Prostate gland (tissue), 2 donors: ENCODE results near the gene CC2D2B.

Experiments
- POLR2A ChIP-seq: fragments of 450-650 bp; IDR thresholded peaks from one replicate; pipeline ENCODE4 v1.6.1; 2016; ENCODE audit warnings: antibody characterized with exemption, mild to moderate bottlenecking
- POLR2AphosphoS5 ChIP-seq: sonication (generic); formaldehyde crosslinking; IDR thresholded peaks from one replicate; pipeline ENCODE4 v1.6.1; 2017; ENCODE audit warnings: antibody characterized with exemption
- TF ChIP-seq, protein P1 (sequence below), 4 experiments: fragments of 200-600 bp in 2 of 4; fragments of 450-650 bp in 2 of 4; sonication (generic) in 2 of 4; IDR thresholded peaks; 1 replicate in 3 of 4; 2 replicates in 1 of 4; pipeline ENCODE4 v1.5.1; 2016 to 2019; ENCODE audit warnings: antibody characterized with exemption in 4 of 4, mild to moderate bottlenecking in 2 of 4, moderate library complexity in 2 of 4

DNA sequence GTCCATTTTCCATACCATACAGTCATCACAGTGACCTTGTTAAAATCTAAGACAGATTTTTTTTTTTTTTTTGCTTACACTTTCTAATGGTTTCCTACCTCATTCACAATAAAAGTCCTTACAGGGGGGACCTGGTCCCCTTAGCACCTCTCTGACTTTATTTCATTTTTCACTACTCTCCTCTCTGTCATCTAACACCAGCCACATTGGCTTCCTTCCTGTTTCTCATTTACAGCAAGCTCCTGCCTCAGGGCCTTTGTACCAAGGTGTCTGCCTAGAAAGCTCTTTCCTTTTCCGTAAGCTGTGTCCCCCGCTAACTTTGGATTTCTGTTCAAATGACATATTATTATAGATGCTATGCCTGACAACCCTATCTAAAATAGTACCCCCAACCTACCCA, 27.7 kb downstream of the CC2D2B start:
- TF ChIP-seq POLR2A (no peak), POLR2AphosphoS5 (no peak)
- TF ChIP-seq, protein P1, sequence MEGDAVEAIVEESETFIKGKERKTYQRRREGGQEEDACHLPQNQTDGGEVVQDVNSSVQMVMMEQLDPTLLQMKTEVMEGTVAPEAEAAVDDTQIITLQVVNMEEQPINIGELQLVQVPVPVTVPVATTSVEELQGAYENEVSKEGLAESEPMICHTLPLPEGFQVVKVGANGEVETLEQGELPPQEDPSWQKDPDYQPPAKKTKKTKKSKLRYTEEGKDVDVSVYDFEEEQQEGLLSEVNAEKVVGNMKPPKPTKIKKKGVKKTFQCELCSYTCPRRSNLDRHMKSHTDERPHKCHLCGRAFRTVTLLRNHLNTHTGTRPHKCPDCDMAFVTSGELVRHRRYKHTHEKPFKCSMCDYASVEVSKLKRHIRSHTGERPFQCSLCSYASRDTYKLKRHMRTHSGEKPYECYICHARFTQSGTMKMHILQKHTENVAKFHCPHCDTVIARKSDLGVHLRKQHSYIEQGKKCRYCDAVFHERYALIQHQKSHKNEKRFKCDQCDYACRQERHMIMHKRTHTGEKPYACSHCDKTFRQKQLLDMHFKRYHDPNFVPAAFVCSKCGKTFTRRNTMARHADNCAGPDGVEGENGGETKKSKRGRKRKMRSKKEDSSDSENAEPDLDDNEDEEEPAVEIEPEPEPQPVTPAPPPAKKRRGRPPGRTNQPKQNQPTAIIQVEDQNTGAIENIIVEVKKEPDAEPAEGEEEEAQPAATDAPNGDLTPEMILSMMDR (IDR thresholded peaks at IDR 0.05), result no peak
